OCI-LY3 (cell line): ENCODE data around the gene ZYG11B.

Experiments
- EZH2phosphoT487 ChIP-seq: fragments of 200-600 bp; shearing (Covaris generic); IDR thresholded peaks from 2 replicates; pipeline ENCODE4 v1.6.1; 2018; ENCODE audit warnings: antibody characterized with exemption, mixed run types, low read depth
- TF ChIP-seq, protein P1 (sequence below): fragments of 200-600, 300-600 bp; sonication (generic); IDR thresholded peaks from 2 replicates; pipeline ENCODE4 v1.5.1; 2014; ENCODE audit warnings: antibody characterized with exemption, low read length, low read depth

DNA sequence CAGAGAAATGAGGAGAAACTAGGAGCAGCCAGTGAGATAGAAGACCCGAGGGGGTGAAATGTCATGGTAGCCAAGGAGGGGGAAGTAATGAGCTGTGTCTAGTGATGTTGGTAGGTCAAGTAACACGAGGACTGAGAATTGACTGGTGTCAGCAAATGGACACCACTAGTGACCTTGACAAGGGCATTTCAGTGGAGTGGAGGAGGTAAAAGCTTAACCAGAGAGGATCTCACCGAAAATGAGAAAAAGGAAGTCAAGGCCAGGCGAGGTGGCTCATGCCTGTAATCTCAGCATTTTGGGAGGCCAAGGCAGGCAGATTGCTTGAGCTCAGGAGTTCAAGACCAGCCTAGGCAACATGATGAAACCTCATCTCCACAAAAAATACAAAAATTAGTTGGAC lies 3.0 kb upstream of the ZYG11B start:
- TF ChIP-seq, protein P1, sequence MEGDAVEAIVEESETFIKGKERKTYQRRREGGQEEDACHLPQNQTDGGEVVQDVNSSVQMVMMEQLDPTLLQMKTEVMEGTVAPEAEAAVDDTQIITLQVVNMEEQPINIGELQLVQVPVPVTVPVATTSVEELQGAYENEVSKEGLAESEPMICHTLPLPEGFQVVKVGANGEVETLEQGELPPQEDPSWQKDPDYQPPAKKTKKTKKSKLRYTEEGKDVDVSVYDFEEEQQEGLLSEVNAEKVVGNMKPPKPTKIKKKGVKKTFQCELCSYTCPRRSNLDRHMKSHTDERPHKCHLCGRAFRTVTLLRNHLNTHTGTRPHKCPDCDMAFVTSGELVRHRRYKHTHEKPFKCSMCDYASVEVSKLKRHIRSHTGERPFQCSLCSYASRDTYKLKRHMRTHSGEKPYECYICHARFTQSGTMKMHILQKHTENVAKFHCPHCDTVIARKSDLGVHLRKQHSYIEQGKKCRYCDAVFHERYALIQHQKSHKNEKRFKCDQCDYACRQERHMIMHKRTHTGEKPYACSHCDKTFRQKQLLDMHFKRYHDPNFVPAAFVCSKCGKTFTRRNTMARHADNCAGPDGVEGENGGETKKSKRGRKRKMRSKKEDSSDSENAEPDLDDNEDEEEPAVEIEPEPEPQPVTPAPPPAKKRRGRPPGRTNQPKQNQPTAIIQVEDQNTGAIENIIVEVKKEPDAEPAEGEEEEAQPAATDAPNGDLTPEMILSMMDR: no peak
- TF ChIP-seq EZH2phosphoT487: no peak
